ENCODE measurements around the gene AFG3L2. TPM values are rescaled to one million over a fixed set of nuclear protein-coding genes. Genes with fewer than 3 reads are reported as not detected.
A peak's percentile ranks its signal among the peaks of the same experiment; 100 is the strongest.

Gene AFG3L2
- total and polyA plus RNA-seq, 2 of the 8 experiments (the other 6 are each of a cell fraction or from before 2014, with no cell fraction given), result 29.7 to 84.8 TPM

GRCh38 chr18:12308386-12309100 lies 68.5 kb downstream of the AFG3L2 start (continued):
- TF ChIP-seq ATF2 (IDR thresholded peaks at IDR 0.05; ENCODE audit: low read length) (no peak), PHF8 (conservative IDR thresholded peaks at IDR 0.05; ENCODE audit: low read depth, low read length) (no peak; the same call in none of the 2 replicates), RBBP5 (IDR thresholded peaks at IDR 0.05; ENCODE audit: borderline replicate concordance, low read depth, low read length) (peak; percentile 56; the same call in 1 of the 2 replicates), MAX (IDR thresholded peaks at IDR 0.05) (no peak), JUND (IDR thresholded peaks at IDR 0.05; ENCODE audit: low read length) (peak; percentile 42; the same call in 1 of the 2 replicates), CEBPB (IDR thresholded peaks at IDR 0.05; ENCODE audit: low read depth, low read length) (peak; percentile 74), MAFK (IDR thresholded peaks at IDR 0.05; ENCODE audit: low read depth, low read length) (no peak), TBP (IDR thresholded peaks at IDR 0.05; ENCODE audit: low read depth, low read length) (0 out of 2 replicates have a peak, but pooled peaks have one; percentile 4), RAD21 (IDR thresholded peaks at IDR 0.05 in 1 of 2, conservative IDR thresholded peaks at IDR 0.05 in 1 of 2; ENCODE audit: low read depth in 2 of 2, low read length in 2 of 2) (no peak), BRCA1 (IDR thresholded peaks at IDR 0.05; ENCODE audit: low read depth, low read length) (no peak), YY1 (IDR thresholded peaks at IDR 0.05; ENCODE audit: low read depth, low read length) (0 out of 2 replicates have a peak, but pooled peaks have one; percentile 9), SUZ12 (IDR thresholded peaks at IDR 0.05; ENCODE audit: low read length) (no peak), POU5F1 (IDR thresholded peaks at IDR 0.05; ENCODE audit: low read depth, low read length) (no peak), TAF1 (IDR thresholded peaks at IDR 0.05; ENCODE audit: low read depth, low read length) (no peak; the same call in 1 of the 2 replicates), CREB1 (IDR thresholded peaks at IDR 0.05) (no peak)

All from H1 (cell line).